ENCODE data around the gene RHD.
A peak's percentile ranks its signal among the peaks of the same experiment; 100 is the strongest.
"Not testable (repeated sequence)": the region's sequence is repeated elsewhere in the genome, so short reads cannot be mapped to it uniquely, and the experiment has no call there.

RHD gene

DNA sequence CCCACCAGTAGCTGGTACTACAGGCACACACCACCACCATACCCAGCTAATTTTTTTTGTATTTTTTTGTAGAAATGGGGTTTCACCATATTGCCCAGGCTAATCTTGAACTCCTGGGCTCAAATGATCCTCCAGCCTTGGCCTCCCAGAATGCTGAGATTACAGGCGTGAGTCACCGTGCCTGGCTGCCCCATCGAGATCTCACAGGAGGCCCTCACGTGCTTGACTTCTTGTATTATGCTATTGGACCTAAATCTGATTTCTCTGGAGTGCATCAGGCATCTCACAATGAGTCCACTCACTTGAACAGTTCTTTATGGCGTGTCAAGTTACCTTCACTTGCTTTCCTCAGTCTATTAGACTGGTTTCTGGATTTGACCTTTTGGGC, 15.7 kb upstream of the RHD start:
- H3K79me2 ChIP-seq (ENCODE audit: insufficient read depth, low read length), result no peaks in the 10 kb centered on the region
- no peaks in the 10 kb centered on the region for H3K36me3 ChIP-seq (ENCODE audit: low read length)
- no peak overlapping the region for H2AFZ ChIP-seq (ENCODE audit: low read depth, low read length, severe bottlenecking)
- H3K27ac ChIP-seq (ENCODE audit: low read depth, low read length), result no peak overlapping the region
- H3K27me3 ChIP-seq (ENCODE audit: low read length), result no peaks in the 10 kb centered on the region
- no peaks in the 10 kb centered on the region for H3K9me3 ChIP-seq (ENCODE audit: insufficient read depth, low read length)
- peaks cover 5% of the 10 kb centered on the region; the same call in 1 of the 2 replicates for H4K20me1 ChIP-seq (ENCODE audit: low read depth, low read length)
- no peak for TF ChIP-seq EZH2phosphoT487 (conservative IDR thresholded peaks at IDR 0.05; ENCODE audit: low read length)
- TF ChIP-seq, protein P1, sequence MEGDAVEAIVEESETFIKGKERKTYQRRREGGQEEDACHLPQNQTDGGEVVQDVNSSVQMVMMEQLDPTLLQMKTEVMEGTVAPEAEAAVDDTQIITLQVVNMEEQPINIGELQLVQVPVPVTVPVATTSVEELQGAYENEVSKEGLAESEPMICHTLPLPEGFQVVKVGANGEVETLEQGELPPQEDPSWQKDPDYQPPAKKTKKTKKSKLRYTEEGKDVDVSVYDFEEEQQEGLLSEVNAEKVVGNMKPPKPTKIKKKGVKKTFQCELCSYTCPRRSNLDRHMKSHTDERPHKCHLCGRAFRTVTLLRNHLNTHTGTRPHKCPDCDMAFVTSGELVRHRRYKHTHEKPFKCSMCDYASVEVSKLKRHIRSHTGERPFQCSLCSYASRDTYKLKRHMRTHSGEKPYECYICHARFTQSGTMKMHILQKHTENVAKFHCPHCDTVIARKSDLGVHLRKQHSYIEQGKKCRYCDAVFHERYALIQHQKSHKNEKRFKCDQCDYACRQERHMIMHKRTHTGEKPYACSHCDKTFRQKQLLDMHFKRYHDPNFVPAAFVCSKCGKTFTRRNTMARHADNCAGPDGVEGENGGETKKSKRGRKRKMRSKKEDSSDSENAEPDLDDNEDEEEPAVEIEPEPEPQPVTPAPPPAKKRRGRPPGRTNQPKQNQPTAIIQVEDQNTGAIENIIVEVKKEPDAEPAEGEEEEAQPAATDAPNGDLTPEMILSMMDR (IDR thresholded peaks at IDR 0.05; ENCODE audit: insufficient read depth, low read length, poor library complexity, severe bottlenecking), result no peak
- no peaks in the 10 kb centered on the region for H3F3A ChIP-seq (ENCODE audit: insufficient read depth)
- H3K9me2 ChIP-seq (replicated peaks; ENCODE audit: insufficient read depth, low read length), result no peaks in the 10 kb centered on the region
- no peak overlapping the region for H3K4me2 ChIP-seq (ENCODE audit: low read depth, low read length, poor library complexity, severe bottlenecking)
- no peak overlapping the region for H3K9ac ChIP-seq (ENCODE audit: low read length)
- H3K4me3 ChIP-seq (ENCODE audit: insufficient read depth, low read length, poor library complexity, severe bottlenecking), result no peak overlapping the region

DNA sequence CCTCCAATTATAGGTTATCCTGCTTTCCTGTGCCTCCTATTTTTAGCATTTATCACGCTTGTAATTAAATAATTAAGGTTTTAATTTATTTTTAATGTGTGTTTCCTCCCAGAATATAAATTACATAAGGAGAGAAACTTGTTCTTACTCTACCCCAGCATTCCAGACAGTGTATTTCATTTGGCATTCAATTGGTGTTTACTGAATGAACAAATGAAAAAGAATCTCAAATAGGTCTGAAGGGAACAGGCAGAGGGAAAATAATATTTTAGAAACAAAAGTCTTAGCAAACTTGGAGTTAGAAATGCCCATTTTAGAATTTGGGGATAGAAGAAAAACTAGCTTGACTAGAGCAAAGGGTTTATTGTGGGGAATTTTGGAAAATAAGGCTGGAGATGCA, 15.1 kb upstream of the RHD start:
- no peaks in the 10 kb centered on the region for H3K79me2 ChIP-seq (ENCODE audit: insufficient read depth, low read length)
- no peak overlapping the region for H3K4me2 ChIP-seq (ENCODE audit: low read depth, low read length, poor library complexity, severe bottlenecking)
- no peaks in the 10 kb centered on the region for H3K27me3 ChIP-seq (ENCODE audit: low read length)
- H3K36me3 ChIP-seq (ENCODE audit: low read length), result no peaks in the 10 kb centered on the region
- no peak overlapping the region for H3K9ac ChIP-seq (ENCODE audit: low read length)
- no peak for TF ChIP-seq EZH2phosphoT487 (conservative IDR thresholded peaks at IDR 0.05; ENCODE audit: low read length)
- TF ChIP-seq, protein P1 (IDR thresholded peaks at IDR 0.05; ENCODE audit: insufficient read depth, low read length, poor library complexity, severe bottlenecking), result no peak
- H3K4me3 ChIP-seq (ENCODE audit: insufficient read depth, low read length, poor library complexity, severe bottlenecking), result no peak overlapping the region
- H3K27ac ChIP-seq (ENCODE audit: low read depth, low read length), result no peak overlapping the region
- no peak overlapping the region for H2AFZ ChIP-seq (ENCODE audit: low read depth, low read length, severe bottlenecking)
- no peaks in the 10 kb centered on the region for H3F3A ChIP-seq (ENCODE audit: insufficient read depth)
- no peaks in the 10 kb centered on the region for H3K9me3 ChIP-seq (ENCODE audit: insufficient read depth, low read length)
- peaks cover 5% of the 10 kb centered on the region; the same call in 1 of the 2 replicates for H4K20me1 ChIP-seq (ENCODE audit: low read depth, low read length)
- H3K9me2 ChIP-seq (replicated peaks; ENCODE audit: insufficient read depth, low read length), result no peaks in the 10 kb centered on the region

DNA sequence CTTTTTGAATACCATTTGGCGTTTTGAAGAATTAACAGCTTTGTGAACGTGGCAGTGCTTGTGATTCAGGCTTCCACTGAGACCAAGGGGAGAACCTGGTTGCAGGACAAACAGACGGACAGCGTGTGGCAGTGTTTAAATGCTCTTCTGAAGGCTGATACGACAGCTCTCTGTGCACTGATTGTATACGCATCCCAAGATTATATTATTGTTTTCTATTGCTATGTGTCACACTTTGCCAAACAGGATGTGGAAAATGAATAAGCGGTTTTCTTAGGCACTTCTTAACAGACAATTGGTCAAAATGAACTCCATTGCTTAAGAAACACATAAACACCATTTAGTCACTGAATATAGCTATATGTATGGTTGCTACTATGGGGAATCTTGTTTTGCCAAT, 12.5 kb upstream of the RHD start:
- H3K36me3 ChIP-seq (ENCODE audit: low read length); H3K27ac ChIP-seq (ENCODE audit: low read depth, low read length); H3K9me3 ChIP-seq (ENCODE audit: insufficient read depth, low read length); H3K4me2 ChIP-seq (ENCODE audit: low read depth, low read length, poor library complexity, severe bottlenecking); H3K4me3 ChIP-seq (ENCODE audit: insufficient read depth, low read length, poor library complexity, severe bottlenecking); H4K20me1 ChIP-seq (ENCODE audit: low read depth, low read length); H3K9ac ChIP-seq (ENCODE audit: low read length); H3F3A ChIP-seq (ENCODE audit: insufficient read depth); H3K79me2 ChIP-seq (ENCODE audit: insufficient read depth, low read length); H3K27me3 ChIP-seq (ENCODE audit: low read length); H2AFZ ChIP-seq (ENCODE audit: low read depth, low read length, severe bottlenecking); H3K9me2 ChIP-seq (replicated peaks; ENCODE audit: insufficient read depth, low read length): not testable (repeated sequence)

DNA sequence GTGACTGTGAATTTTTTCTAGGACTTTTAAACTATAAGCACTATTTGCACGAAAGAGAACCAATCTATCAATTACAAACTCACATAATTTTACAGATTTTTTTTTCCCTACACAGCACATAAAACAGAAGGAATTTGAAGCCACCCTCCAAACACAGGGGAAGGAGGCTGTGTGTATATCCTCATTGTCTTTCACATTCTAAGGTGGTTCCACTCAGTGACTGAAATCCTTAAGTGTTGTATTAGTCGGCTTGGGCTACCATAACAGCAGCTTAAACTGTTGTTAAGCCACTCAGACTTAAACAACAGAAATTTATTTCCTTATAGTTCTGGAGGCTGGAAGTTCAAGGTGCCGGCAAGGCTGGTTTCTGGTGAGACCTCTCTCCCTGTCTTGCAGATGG, 12.0 kb upstream of the RHD start:
- not testable (repeated sequence) for H3K27me3 ChIP-seq (ENCODE audit: low read length); H4K20me1 ChIP-seq (ENCODE audit: low read depth, low read length); H3K36me3 ChIP-seq (ENCODE audit: low read length); H3K9me2 ChIP-seq (replicated peaks; ENCODE audit: insufficient read depth, low read length); H3F3A ChIP-seq (ENCODE audit: insufficient read depth); H3K79me2 ChIP-seq (ENCODE audit: insufficient read depth, low read length); H2AFZ ChIP-seq (ENCODE audit: low read depth, low read length, severe bottlenecking); H3K27ac ChIP-seq (ENCODE audit: low read depth, low read length); H3K4me2 ChIP-seq (ENCODE audit: low read depth, low read length, poor library complexity, severe bottlenecking); H3K9ac ChIP-seq (ENCODE audit: low read length); H3K9me3 ChIP-seq (ENCODE audit: insufficient read depth, low read length); H3K4me3 ChIP-seq (ENCODE audit: insufficient read depth, low read length, poor library complexity, severe bottlenecking)

DNA sequence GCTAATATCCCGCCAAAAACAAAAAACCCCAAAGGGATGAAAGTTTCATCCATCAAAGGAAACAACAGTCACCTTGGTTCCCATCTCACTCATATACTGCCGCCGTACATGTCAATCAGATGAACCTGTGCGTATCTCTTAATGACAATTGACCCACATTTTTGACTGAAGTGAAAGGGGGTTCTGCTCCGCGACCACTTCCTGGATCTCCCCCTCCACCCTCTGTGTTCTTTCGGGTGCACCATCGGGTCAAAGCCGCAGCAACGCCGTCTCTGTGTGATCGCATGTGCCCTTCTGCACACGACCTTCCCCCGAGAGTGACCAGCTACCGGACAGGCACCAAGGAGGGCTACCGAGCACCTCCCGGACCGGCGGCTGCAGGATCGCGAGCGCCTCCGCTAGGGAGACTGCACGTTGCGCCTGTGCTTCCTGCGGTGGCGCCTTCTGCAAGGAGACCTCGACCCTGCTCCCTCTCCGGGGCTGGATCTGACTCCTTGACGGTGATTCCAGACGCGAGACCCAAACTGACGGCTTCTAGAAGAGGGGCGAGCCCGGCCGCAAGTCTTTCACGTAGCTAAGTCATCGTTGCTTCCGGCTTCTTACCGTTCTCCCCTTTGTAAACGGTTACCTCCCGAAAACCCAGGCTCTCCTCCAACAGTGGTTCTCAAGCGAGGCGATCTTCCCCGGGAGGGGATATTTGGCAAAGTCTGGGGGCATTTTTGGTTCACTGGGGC, 5.6 kb upstream of the RHD start:
- H3K9me2 ChIP-seq (replicated peaks; ENCODE audit: insufficient read depth, low read length); H3K27me3 ChIP-seq (ENCODE audit: low read length); H3K36me3 ChIP-seq (ENCODE audit: low read length); H3K9me3 ChIP-seq (ENCODE audit: insufficient read depth, low read length); H3K27ac ChIP-seq (ENCODE audit: low read depth, low read length); H2AFZ ChIP-seq (ENCODE audit: low read depth, low read length, severe bottlenecking); H3K79me2 ChIP-seq (ENCODE audit: insufficient read depth, low read length); H3F3A ChIP-seq (ENCODE audit: insufficient read depth); H4K20me1 ChIP-seq (ENCODE audit: low read depth, low read length): not testable (repeated sequence)
- H3K4me2 ChIP-seq (ENCODE audit: low read depth, low read length, poor library complexity, severe bottlenecking), result peak overlapping the region; percentile 61
- peak overlapping the region; percentile 56 for H3K4me3 ChIP-seq (ENCODE audit: insufficient read depth, low read length, poor library complexity, severe bottlenecking)
- peak overlapping the region; percentile 60 for H3K9ac ChIP-seq (ENCODE audit: low read length)

DNA sequence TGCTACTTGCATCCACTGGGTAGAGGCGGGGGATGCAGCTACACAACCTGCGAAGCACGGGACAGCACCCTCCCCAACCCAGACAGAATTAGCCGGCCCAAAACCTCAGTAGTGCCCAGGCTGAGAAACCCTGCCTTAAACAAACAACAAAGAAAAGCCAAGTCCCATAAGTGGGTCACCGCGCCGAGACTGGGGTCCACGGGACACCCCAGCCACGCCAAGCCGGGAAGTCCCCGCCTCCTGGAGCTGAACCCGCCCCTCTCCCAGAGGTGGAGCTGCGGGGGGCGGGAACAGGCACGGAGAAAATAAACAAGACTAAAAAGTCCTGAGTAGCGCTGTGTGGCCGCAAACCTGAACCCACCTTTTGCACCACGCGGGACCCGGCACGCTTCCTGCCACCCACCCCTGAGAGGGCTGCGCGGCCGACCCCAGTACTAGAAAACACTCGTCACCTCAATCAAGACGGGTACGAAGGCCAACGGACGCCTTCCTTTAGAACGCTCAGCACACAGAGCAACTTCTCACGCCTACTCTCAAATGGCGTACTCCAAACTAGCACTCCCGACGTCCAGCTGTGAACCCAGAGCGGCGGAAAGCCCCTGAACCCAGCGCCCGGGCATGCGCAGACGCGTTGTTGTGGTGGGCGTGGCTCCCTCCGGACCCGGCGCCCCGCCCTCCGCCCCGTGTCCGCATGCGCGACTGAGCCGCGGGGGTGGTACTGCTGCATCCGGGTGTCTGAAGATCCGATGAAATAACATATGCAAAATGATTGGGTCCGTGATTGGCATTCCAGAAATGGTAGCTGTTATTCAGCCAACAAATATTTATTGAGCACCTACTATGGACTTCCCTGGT, 4.8 kb upstream of the RHD start:
- not testable (repeated sequence) for H3K36me3 ChIP-seq (ENCODE audit: low read length); H3K9me3 ChIP-seq (ENCODE audit: insufficient read depth, low read length); H3F3A ChIP-seq (ENCODE audit: insufficient read depth); H3K79me2 ChIP-seq (ENCODE audit: insufficient read depth, low read length); H3K9me2 ChIP-seq (replicated peaks; ENCODE audit: insufficient read depth, low read length); H3K27me3 ChIP-seq (ENCODE audit: low read length); H4K20me1 ChIP-seq (ENCODE audit: low read depth, low read length)
- H3K9ac ChIP-seq (ENCODE audit: low read length), result peak overlapping the region; percentile 60
- peak overlapping the region; percentile 53 for H3K4me2 ChIP-seq (ENCODE audit: low read depth, low read length, poor library complexity, severe bottlenecking)
- H3K4me3 ChIP-seq (ENCODE audit: insufficient read depth, low read length, poor library complexity, severe bottlenecking), result peak overlapping the region; percentile 45
- H2AFZ ChIP-seq (ENCODE audit: low read depth, low read length, severe bottlenecking), result peak overlapping the region; percentile 65
- H3K27ac ChIP-seq (ENCODE audit: low read depth, low read length), result peak overlapping the region; percentile 52; the same call in 1 of the 2 replicates
